Activated naive CD4-positive, alpha-beta T cell treated with anti-CD3 and anti-CD28 coated beads, Interleukin-2, amount 50 U/mL, for 16 hours (primary cell): ENCODE data around the gene SLC22A8.
"Not testable (repeated sequence)": the region's sequence is repeated elsewhere in the genome, so short reads cannot be mapped to it uniquely, and the experiment has no call there.

Experiments
- DNase-seq: peaks from one replicate; pipeline ENCODE4 v3.0.0-alpha.2; 2020

Gene SLC22A8

GRCh38 chr11:62985041-62985750 lies 30.4 kb downstream of the SLC22A8 start:
- DNase-seq, result no peak

- DNase-seq, result no peak
These were observed 31.1 kb downstream of the SLC22A8 start, which contains the start of gene SLC22A6 for GRCh38 chr11:62984451-62984991. SLC22A6 (minus strand) TSS chr11:62984967; CDS start chr11:62984690, 277 bp downstream.

- DNase-seq, result no peak
These were observed 32.0 kb downstream of the SLC22A8 start for GRCh38 chr11:62983536-62984199.

GRCh38 chr11:62981743-62982142 lies 33.9 kb downstream of the SLC22A8 start:
- DNase-seq, result no peak

GRCh38 chr11:62980133-62980760 lies 35.4 kb downstream of the SLC22A8 start:
- DNase-seq, result no peak

GRCh38 chr11:62976109-62976508 lies 39.5 kb downstream of the SLC22A8 start:
- no peak for DNase-seq

- peak; percentile 18 for DNase-seq
These were observed 40.7 kb downstream of the SLC22A8 start for GRCh38 chr11:62974848-62975522.

GRCh38 chr11:62965574-62965973 lies 50.1 kb downstream of the SLC22A8 start:
- DNase-seq, result no peak

- no peak for DNase-seq
These were observed 53.2 kb downstream of the SLC22A8 start for GRCh38 chr11:62962391-62962790.

- DNase-seq, result no peak
These were observed 54.5 kb downstream of the SLC22A8 start for GRCh38 chr11:62961017-62961570.

- DNase-seq, result no peak
These were observed 56.1 kb downstream of the SLC22A8 start for GRCh38 chr11:62959422-62959980.

GRCh38 chr11:62958547-62959421 lies 56.9 kb downstream of the SLC22A8 start:
- no peak for DNase-seq

GRCh38 chr11:62957147-62957546 lies 58.5 kb downstream of the SLC22A8 start:
- no peak for DNase-seq

GRCh38 chr11:62954478-62954877 lies 61.2 kb downstream of the SLC22A8 start:
- DNase-seq, result no peak

GRCh38 chr11:62953811-62954210 lies 61.8 kb downstream of the SLC22A8 start:
- no peak for DNase-seq

GRCh38 chr11:62948765-62949320 lies 66.8 kb downstream of the SLC22A8 start:
- DNase-seq, result no peak

- not testable (repeated sequence) for DNase-seq
These were observed 70.1 kb downstream of the SLC22A8 start for GRCh38 chr11:62945538-62945937.
